ENCODE measurements around the gene ZNF625.

DNA sequence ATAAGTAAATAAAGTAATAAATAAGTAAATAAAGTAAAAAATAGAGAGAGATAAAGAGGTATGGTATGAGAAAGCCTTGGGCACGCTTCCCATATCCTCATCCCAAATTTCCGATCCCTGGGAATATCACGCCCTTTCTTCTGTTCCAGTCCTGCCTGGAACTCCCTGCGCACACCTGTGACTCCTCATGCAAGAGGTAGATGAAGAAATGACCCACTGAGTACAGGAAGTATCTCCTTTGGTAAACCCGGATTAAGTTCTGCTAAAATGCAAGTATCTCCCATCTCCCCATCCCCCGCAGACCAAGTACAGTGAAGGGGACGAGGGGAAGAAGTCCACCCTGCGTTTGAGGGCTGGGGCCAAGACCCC, 6.0 kb upstream of the ZNF625 start:
- TF ChIP-seq, protein P1, sequence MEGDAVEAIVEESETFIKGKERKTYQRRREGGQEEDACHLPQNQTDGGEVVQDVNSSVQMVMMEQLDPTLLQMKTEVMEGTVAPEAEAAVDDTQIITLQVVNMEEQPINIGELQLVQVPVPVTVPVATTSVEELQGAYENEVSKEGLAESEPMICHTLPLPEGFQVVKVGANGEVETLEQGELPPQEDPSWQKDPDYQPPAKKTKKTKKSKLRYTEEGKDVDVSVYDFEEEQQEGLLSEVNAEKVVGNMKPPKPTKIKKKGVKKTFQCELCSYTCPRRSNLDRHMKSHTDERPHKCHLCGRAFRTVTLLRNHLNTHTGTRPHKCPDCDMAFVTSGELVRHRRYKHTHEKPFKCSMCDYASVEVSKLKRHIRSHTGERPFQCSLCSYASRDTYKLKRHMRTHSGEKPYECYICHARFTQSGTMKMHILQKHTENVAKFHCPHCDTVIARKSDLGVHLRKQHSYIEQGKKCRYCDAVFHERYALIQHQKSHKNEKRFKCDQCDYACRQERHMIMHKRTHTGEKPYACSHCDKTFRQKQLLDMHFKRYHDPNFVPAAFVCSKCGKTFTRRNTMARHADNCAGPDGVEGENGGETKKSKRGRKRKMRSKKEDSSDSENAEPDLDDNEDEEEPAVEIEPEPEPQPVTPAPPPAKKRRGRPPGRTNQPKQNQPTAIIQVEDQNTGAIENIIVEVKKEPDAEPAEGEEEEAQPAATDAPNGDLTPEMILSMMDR (IDR thresholded peaks at IDR 0.05; ENCODE audit: poor library complexity), result no peak
- no peak for TF ChIP-seq EZH2phosphoT487 (IDR thresholded peaks at IDR 0.05; ENCODE audit: low read depth, severe bottlenecking, unreplicated experiment)

All from hepatocyte (in vitro differentiated cells).